Fibroblast of the aortic adventitia (primary cell): ENCODE measurements around the gene FGGY. TPM values are rescaled to one million over a fixed set of nuclear protein-coding genes. Genes with fewer than 3 reads are reported as not detected.

ENCODE experiments used
- DNase-seq: peaks from one replicate; pipeline ENCODE4 v3.0.0-alpha.2; 2010; ENCODE audit warnings: low read depth
- H3K4me3 ChIP-seq: 2 replicates; pipeline ENCODE4 v1.5.1; 2011; ENCODE audit warnings: low read depth, mild to moderate bottlenecking, control low read depth, low read length, moderate library complexity
- total RNA-seq: library from RNA; depleted of rRNA; stranded (reverse); fragments of >200 nt; gene quantifications from 2 replicates; pipeline ENCODE4 v1.2.3, GENCODE V29; 2012; ENCODE audit warnings: low replicate concordance
- TF ChIP-seq, protein P1 (sequence below): IDR thresholded peaks from 2 replicates; pipeline ENCODE4 v1.5.1; 2011; ENCODE audit warnings: mild to moderate bottlenecking, low read length, control low read depth, inconsistent platforms; ENCODE audit not compliant: insufficient read depth

The FGGY gene
- total RNA-seq, 1 donor: 17.5 TPM

DNA sequence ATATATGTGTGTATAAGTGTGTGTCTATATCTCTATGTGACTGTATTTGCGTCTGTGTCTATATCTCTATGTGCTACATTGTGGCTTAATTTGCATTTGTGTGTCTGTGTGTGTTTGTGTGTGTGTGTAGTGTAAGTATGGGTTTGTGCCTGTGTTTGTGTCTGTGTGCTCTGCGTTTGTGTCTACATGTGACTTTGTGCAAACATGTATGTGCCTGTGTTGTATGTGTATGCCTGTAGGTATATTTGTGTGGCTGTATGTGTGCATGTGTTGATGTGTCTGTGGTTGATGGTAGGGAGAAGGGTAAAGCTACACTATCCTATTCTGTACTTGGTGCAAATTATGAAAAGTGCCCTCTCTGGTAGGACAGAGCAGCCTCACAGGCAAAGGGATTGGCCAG, 7.3 kb upstream of the FGGY start:
- TF ChIP-seq, protein P1, sequence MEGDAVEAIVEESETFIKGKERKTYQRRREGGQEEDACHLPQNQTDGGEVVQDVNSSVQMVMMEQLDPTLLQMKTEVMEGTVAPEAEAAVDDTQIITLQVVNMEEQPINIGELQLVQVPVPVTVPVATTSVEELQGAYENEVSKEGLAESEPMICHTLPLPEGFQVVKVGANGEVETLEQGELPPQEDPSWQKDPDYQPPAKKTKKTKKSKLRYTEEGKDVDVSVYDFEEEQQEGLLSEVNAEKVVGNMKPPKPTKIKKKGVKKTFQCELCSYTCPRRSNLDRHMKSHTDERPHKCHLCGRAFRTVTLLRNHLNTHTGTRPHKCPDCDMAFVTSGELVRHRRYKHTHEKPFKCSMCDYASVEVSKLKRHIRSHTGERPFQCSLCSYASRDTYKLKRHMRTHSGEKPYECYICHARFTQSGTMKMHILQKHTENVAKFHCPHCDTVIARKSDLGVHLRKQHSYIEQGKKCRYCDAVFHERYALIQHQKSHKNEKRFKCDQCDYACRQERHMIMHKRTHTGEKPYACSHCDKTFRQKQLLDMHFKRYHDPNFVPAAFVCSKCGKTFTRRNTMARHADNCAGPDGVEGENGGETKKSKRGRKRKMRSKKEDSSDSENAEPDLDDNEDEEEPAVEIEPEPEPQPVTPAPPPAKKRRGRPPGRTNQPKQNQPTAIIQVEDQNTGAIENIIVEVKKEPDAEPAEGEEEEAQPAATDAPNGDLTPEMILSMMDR: no peak
- DNase-seq: no peak
- no peak overlapping the region for H3K4me3 ChIP-seq

DNA sequence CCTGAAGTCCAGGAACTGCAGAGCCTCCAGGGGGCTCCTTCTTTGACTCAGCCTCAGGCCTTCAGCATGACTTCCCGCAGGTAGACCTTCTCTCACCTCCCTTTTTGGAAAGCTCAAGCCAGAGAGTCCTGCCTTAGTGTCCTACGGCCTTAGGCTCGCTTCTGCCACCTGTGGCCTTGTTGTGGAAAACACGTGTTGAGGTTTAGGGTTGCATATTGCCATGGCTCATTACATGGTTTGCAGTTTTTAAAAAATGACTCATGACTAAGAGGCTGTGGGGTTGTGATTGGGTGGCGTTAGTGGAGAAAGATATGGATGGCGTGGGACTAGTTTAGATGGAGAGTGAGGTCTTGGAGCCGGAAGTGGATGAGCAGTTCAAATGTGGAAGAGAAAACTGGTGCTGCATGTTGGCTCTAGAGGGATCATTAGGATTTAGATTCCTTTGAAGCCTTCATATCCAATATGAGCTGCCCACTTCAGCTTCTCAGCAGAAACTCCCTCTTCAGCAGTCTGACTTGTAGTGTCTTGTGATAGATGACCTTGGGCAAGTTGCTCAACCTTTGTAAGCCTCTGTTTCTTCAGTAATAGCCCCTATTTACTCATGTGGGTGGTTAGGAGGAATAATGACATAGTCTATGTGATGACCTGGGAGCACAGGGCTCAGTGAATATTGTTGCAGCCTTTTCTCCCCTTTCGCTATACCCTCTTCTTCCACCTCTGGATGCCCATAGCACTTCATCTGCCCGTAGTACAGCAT, 6.5 kb upstream of the FGGY start:
- peak; percentile 26 for DNase-seq
- TF ChIP-seq, protein P1: peak; percentile 23
- no peak overlapping the region for H3K4me3 ChIP-seq

DNA sequence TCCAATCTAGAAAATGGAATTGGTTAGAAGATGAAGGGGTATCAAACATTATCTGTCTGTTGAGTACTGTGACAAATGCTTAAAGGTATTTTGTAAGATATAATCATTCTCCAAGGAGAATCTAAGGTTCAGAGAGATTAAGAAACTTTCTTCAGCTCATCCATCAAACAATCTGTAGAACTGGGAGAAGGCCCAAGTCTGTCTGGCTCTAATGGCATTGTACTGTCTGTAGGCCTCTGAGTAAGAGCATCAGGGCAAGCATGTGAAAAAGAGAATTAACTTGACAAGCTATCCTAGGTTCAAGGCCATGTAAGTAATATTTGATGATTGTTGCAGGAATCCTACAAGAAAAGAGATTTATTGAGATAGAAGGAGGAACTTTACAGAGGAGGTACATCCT, 5.3 kb upstream of the FGGY start:
- H3K4me3 ChIP-seq: no peak overlapping the region
- TF ChIP-seq, protein P1: no peak
- DNase-seq: no peak

DNA sequence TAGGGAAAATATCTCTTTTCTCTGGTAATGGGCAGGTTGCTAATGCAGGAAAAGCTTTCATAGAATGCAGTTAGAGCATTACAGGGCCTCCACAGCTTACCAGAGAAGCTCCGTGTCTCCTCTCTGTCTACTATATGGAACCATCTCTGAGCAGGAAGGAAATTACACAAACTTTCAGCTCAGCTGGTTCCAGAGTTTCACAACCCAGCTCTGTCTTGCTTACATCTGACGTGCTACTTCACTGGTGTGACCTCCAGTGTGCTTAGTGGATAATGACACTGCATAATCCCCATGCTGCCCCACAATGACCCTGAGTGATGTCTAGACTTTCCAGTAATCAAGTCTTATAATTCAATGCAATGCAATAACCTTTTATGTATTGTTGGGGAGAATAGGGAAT, 4.3 kb upstream of the FGGY start:
- TF ChIP-seq, protein P1: no peak
- peak; percentile 86 for DNase-seq

DNA sequence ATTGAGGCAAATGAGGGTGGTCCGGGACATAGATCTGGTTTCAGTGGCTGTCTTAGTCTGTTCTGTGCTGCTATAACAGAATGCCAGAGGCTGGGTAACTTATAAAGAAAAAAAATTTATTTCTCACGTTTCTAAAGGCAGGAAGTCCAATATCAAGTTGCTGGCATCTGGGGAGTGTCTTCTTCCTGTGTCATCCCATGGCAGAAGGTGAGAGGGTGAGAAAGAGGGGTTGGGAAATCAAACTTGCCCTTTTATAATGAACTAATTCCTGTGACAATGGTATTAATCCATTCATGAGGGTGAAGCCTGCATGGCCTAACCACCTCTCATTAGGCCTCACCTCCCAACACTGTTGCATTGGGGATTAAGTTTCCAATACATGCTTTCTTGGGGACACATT, 3.7 kb upstream of the FGGY start:
- no peak for DNase-seq
- TF ChIP-seq, protein P1: no peak
- H3K4me3 ChIP-seq: no peak overlapping the region

More for the DNA sequence above, 4.3 kb upstream of the FGGY start:
- H3K4me3 ChIP-seq: no peak overlapping the region

DNA sequence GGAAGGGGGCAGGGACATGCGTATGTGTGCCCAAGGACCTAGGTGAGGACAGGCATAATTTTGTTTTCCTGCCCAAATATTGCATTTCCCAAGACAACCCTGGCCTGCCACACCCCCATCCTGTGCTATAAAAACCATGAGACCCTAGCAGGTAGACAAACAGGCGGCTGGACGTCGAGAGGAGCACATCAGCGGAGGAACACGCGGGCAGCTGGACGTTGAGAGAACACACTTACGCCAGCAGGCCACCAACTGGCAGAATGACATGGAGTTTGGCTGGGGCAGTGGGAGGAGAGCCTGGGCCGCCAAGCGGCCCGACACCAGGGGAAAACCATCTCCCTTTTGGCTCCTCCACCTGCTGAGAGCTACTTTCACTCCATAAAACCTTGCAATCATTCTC, 3.0 kb upstream of the FGGY start:
- no peak for DNase-seq
- H3K4me3 ChIP-seq: no peak overlapping the region
- TF ChIP-seq, protein P1: no peak

DNA sequence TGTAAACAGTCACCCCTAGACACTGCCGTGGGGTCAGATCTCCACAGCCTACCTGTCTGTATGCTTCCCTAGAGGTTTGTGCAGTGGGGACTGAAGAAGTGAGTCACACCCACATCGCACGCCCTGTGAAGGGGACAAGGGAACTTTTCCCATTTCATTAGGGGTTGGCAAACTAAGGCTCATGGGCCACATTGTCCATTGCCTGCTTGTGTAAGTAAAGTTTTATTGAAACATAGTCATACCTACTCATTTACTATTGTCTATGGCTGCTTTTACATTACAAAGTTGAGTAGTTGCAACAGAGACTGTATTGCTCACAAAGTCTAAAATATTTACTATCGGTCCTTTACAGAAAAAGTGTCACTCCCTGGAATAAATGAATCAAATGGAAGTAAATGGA, 2.5 kb upstream of the FGGY start:
- DNase-seq: no peak
- TF ChIP-seq, protein P1: no peak
- no peak overlapping the region for H3K4me3 ChIP-seq
